ENCODE results near the gene HSD17B4.

DNA sequence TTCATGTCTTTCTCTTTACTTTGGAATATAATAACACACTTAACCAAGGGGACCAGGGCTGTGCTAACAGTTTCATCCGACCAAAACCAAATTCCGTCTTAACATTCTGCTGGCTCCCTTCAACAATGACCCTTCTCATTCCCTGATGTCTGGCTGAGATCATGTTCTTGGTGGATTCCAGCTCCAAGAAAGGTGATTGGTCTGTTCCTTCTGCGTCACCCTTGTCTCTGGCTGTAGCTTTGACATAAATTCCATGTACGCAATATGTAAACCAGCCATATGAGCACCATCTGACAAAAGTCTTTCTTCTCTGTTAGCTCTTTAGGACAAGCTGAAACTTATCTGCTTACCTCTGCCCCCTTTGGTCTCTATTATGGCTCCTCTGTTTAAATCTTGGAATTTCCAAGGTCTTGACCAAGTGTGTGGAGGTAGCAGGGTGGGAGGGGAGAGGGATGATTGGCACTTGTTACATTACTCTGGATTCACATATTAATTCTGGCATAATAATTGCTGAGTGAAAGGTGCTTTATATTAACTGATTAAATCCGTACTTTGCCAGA, 45.7 kb upstream of the HSD17B4 start:
- TF ChIP-seq CTCF (IDR thresholded peaks at IDR 0.05; ENCODE audit: poor library complexity) = no peak
- no peak for TF ChIP-seq EZH2 (IDR thresholded peaks at IDR 0.05; ENCODE audit: borderline replicate concordance)

All from hepatocyte (in vitro differentiated cells).